IMR-90 (cell line): ENCODE measurements around the gene PRSS37. TPM values are rescaled to one million over a fixed set of nuclear protein-coding genes. Genes with fewer than 3 reads are reported as not detected.

ENCODE experiments used
- ATAC-seq: fragments of 200-7000 bp; cut with Tn5 transposase; 2 replicates; pipeline ENCODE4 v1.9.1; 2020; ENCODE audit warnings: low read depth, mild to moderate bottlenecking, moderate library complexity
- Bru-seq: library from RNA; stranded (reverse); fragments of 400-500 nt; gene quantifications from one replicate; lab custom pipeline; 2021; lab: Mats Ljungman, UMichigan
- BruChase-seq, 2 experiments: library from RNA; stranded (reverse); fragments of 400-500 nt; gene quantifications; one replicate each; lab custom pipeline; 2021; lab: Mats Ljungman, UMichigan
- BruUV-seq: library from RNA; stranded (reverse); fragments of 400-500 nt; replicated peaks from 2 replicates; lab custom pipeline; 2021; lab: Mats Ljungman, UMichigan
- CTCF ChIA-PET: fragments of 300-600 bp; formaldehyde crosslinking; extraction: SDS; loops from one replicate; lab custom pipeline; 2021; ENCODE audit warnings: antibody characterized with exemption; lab: Yijun Ruan, JAX
- POLR2A ChIA-PET: fragments of 300-600 bp; sonication (Branson Sonifier 250); formaldehyde crosslinking; loops from one replicate; lab custom pipeline; 2022; ENCODE audit warnings: antibody characterized with exemption; ENCODE audit not compliant: unreplicated experiment; lab: Charles Lee
- DNase-seq: peaks from one replicate; pipeline ENCODE4 v3.0.0; 2013
- H2AFZ ChIP-seq: replicated peaks from 2 replicates; pipeline ENCODE3; 2013; ENCODE audit warnings: low read length, mild to moderate bottlenecking; ENCODE audit not compliant: poor library complexity
- H2AK5ac ChIP-seq: 2 replicates; pipeline ENCODE4 v1.6.1; 2013; ENCODE audit warnings: low read depth, low read length, inconsistent platforms
- H2AK9ac ChIP-seq: replicated peaks from 2 replicates; pipeline ENCODE3; 2013; ENCODE audit warnings: mild to moderate bottlenecking, low read depth, low read length, moderate library complexity; ENCODE audit not compliant: poor library complexity
- H2BK120ac ChIP-seq: 2 replicates; pipeline ENCODE4 v1.6.1; 2013; ENCODE audit warnings: low read depth, low read length, inconsistent platforms
- H2BK15ac ChIP-seq: 3 replicates; pipeline ENCODE4 v1.6.1; 2013; ENCODE audit warnings: low read depth, low read length, inconsistent platforms
- H2BK20ac ChIP-seq: 2 replicates; pipeline ENCODE4 v1.6.1; 2013; ENCODE audit warnings: low read depth, mild to moderate bottlenecking, inconsistent platforms, low read length, moderate library complexity
- H2BK5ac ChIP-seq: 2 replicates; pipeline ENCODE4 v1.6.1; 2013; ENCODE audit warnings: mild to moderate bottlenecking, low read depth, low read length, inconsistent platforms; ENCODE audit not compliant: poor library complexity, severe bottlenecking
- H3K14ac ChIP-seq: replicated peaks from 2 replicates; pipeline ENCODE4 v1.6.1; 2013; ENCODE audit warnings: low read depth, low read length, inconsistent platforms
- H3K18ac ChIP-seq: 2 replicates; pipeline ENCODE4 v1.6.1; 2013; ENCODE audit warnings: low read depth, low read length, control low read depth
- H3K23ac ChIP-seq: 2 replicates; pipeline ENCODE4 v1.6.1; 2013; ENCODE audit warnings: low read depth, low read length, inconsistent platforms
- H3K27ac ChIP-seq: 2 replicates; pipeline ENCODE4 v1.5.1; 2013; ENCODE audit warnings: mild to moderate bottlenecking, control low read depth, low read length; ENCODE audit not compliant: insufficient read depth
- H3K27me3 ChIP-seq: 2 replicates; pipeline ENCODE4 v1.6.1; 2013; ENCODE audit warnings: low read length; ENCODE audit not compliant: control insufficient read depth, insufficient read depth
- H3K36me3 ChIP-seq: 2 replicates; pipeline ENCODE4 v1.6.1; 2013; ENCODE audit warnings: low read length, mixed read lengths; ENCODE audit not compliant: control insufficient read depth, insufficient read depth
- H3K4ac ChIP-seq: 2 replicates; pipeline ENCODE4 v1.6.1; 2013; ENCODE audit warnings: low read depth, low read length, inconsistent platforms
- H3K4me1 ChIP-seq: 2 replicates; pipeline ENCODE4 v1.6.1; 2013; ENCODE audit warnings: low read length, mixed read lengths; ENCODE audit not compliant: control insufficient read depth, insufficient read depth
- H3K4me2 ChIP-seq: 2 replicates; pipeline ENCODE4 v1.6.1; 2013; ENCODE audit warnings: low read depth, mild to moderate bottlenecking, control low read depth, low read length, moderate library complexity
- H3K4me3 ChIP-seq: 2 replicates; pipeline ENCODE4 v1.5.1; 2013; ENCODE audit warnings: low read depth, mild to moderate bottlenecking, control low read depth, low read length, moderate library complexity; ENCODE audit not compliant: insufficient read depth
- H3K56ac ChIP-seq: 2 replicates; pipeline ENCODE4 v1.6.1; 2013; ENCODE audit warnings: low read length, inconsistent platforms; ENCODE audit not compliant: insufficient read depth; ENCODE audit errors: extremely low read depth
- H3K79me1 ChIP-seq, 2 experiments: 2 replicates each; pipeline ENCODE4 v1.6.1; 2013; ENCODE audit warnings: low read length in 2 of 2, inconsistent platforms in 1 of 2, low read depth in 1 of 2
- H3K9ac ChIP-seq: 2 replicates; pipeline ENCODE4 v1.6.1; 2013; ENCODE audit warnings: low read depth, low read length, control low read depth
- H3K9me1 ChIP-seq: 2 replicates; pipeline ENCODE4 v1.6.1; 2013; ENCODE audit warnings: low read length, inconsistent platforms; ENCODE audit not compliant: insufficient read depth
- H3K9me3 ChIP-seq: 2 replicates; pipeline ENCODE4 v1.6.1; 2013; ENCODE audit warnings: low read length; ENCODE audit not compliant: control insufficient read depth, insufficient read depth
- H4K20me1 ChIP-seq: 2 replicates; pipeline ENCODE4 v1.6.1; 2013; ENCODE audit warnings: low read length, inconsistent platforms; ENCODE audit not compliant: insufficient read depth
- H4K5ac ChIP-seq: 2 replicates; pipeline ENCODE4 v1.6.1; 2013; ENCODE audit warnings: mild to moderate bottlenecking, low read depth, low read length, control low read depth
- H4K8ac ChIP-seq, 2 experiments: 2 replicates each; pipeline ENCODE4 v1.6.1; 2013; ENCODE audit warnings: low read depth in 2 of 2, low read length in 2 of 2, control low read depth in 1 of 2, inconsistent platforms in 1 of 2
- H4K91ac ChIP-seq: 2 replicates; pipeline ENCODE4 v1.6.1; 2013; ENCODE audit warnings: low read depth, low read length, inconsistent platforms; ENCODE audit not compliant: insufficient read depth
- BHLHE40 ChIP-seq: fragments of 150-350 bp; IDR thresholded peaks from 2 replicates; pipeline ENCODE4 v1.6.1; 2016; ENCODE audit warnings: mild to moderate bottlenecking, low read depth, low read length
- CEBPB ChIP-seq: IDR thresholded peaks from 2 replicates; pipeline ENCODE4 v1.6.1; 2012; ENCODE audit warnings: low read depth, low read length, improper control_type of control experiment
- CHD1 ChIP-seq: IDR thresholded peaks from 2 replicates; pipeline ENCODE4 v1.6.1; 2012; ENCODE audit warnings: low read depth, low read length, improper control_type of control experiment
- FOS ChIP-seq: fragments of 150-350 bp; IDR thresholded peaks from 2 replicates; pipeline ENCODE4 v1.6.1; 2016; ENCODE audit warnings: low read depth, low read length
- MAFK ChIP-seq: IDR thresholded peaks from 2 replicates; pipeline ENCODE4 v1.6.1; 2012; ENCODE audit warnings: low read depth, low read length, improper control_type of control experiment
- MAZ ChIP-seq: IDR thresholded peaks from 2 replicates; pipeline ENCODE4 v1.6.1; 2012; ENCODE audit warnings: low read depth, mild to moderate bottlenecking, low read length, improper control_type of control experiment, moderate library complexity, borderline replicate concordance
- MXI1 ChIP-seq: IDR thresholded peaks from 2 replicates; pipeline ENCODE4 v1.6.1; 2012; ENCODE audit warnings: low read depth, mild to moderate bottlenecking, low read length, moderate library complexity, borderline replicate concordance
- NFE2L2 ChIP-seq: fragments of 150-350 bp; IDR thresholded peaks from 2 replicates; pipeline ENCODE4 v1.6.1; 2016; ENCODE audit warnings: low read depth, mild to moderate bottlenecking, low read length
- POLR2A ChIP-seq: IDR thresholded peaks from 2 replicates; pipeline ENCODE4 v1.6.1; 2012; ENCODE audit warnings: mild to moderate bottlenecking, low read depth, low read length
- RAD21 ChIP-seq: IDR thresholded peaks from 2 replicates; pipeline ENCODE4 v1.6.1; 2012; ENCODE audit warnings: low read length, improper control_type of control experiment
- RCOR1 ChIP-seq: IDR thresholded peaks from 2 replicates; pipeline ENCODE4 v1.6.1; 2012; ENCODE audit warnings: mild to moderate bottlenecking, low read length, improper control_type of control experiment; ENCODE audit not compliant: insufficient replicate concordance
- RFX5 ChIP-seq: IDR thresholded peaks from 2 replicates; pipeline ENCODE4 v1.8.0; 2012; ENCODE audit warnings: low read depth, mild to moderate bottlenecking, low read length, moderate library complexity
- SMC3 ChIP-seq: fragments of 150-350 bp; IDR thresholded peaks from 2 replicates; pipeline ENCODE4 v1.6.1; 2016; ENCODE audit warnings: low read depth, mild to moderate bottlenecking, antibody characterized with exemption, low read length, moderate library complexity
- dilution Hi-C: fragments of 300-500 bp; cut with HindIII; formaldehyde crosslinking; loops from one replicate; pipeline ENCODE4 v1.14.3; 2018; ENCODE audit warnings: low sequenced_read_pairs; ENCODE audit not compliant: unreplicated experiment
- in situ Hi-C: fragments of 300-500 bp; cut with MboI; formaldehyde crosslinking; loops from 3 replicates; pipeline ENCODE4 v1.14.3; 2019; ENCODE audit warnings: low sequenced_read_pairs, inconsistent platforms, mixed read lengths
- intact Hi-C: fragments of 100-400 bp; cut with micrococcal nuclease; formaldehyde crosslinking; loops from 2 replicates; pipeline ENCODE4 v1.10.0; 2022
- long read RNA-seq: library from polyadenylated mRNA; unstranded; transcript quantifications from one replicate; pipeline ENCODE4 v2.0.0, GENCODE V29; 2021; ENCODE audit not compliant: unreplicated experiment
- polyA plus RNA-seq, 3 experiments: library from polyadenylated mRNA; depleted of rRNA; stranded (reverse); fragments of >200 nt; gene quantifications; 2 replicates each; pipeline ENCODE4 v1.2.3, GENCODE V29; 2012; ENCODE audit warnings: low replicate concordance in 1 of 3
- total RNA-seq: library from RNA; depleted of rRNA; stranded (reverse); fragments of >200 nt; gene quantifications from 2 replicates; pipeline ENCODE4 v1.2.3, GENCODE V29; 2012; rRNA removed
- TF ChIP-seq, protein P1 (sequence below): fragments of 150-350 bp; IDR thresholded peaks from 2 replicates; pipeline ENCODE4 v1.6.1; 2017; ENCODE audit warnings: mild to moderate bottlenecking, antibody characterized with exemption, low read length, low read depth
- TF ChIP-seq, protein P2 (sequence below): conservative IDR thresholded peaks from 2 replicates; pipeline ENCODE4 v1.5.1; 2012; ENCODE audit warnings: mild to moderate bottlenecking, low read depth, low read length, improper control_type of control experiment
- TF ChIP-seq, protein P3 (sequence below): fragments of 150-350 bp; IDR thresholded peaks from 2 replicates; pipeline ENCODE4 v1.6.1; 2016; ENCODE audit warnings: low read depth, mild to moderate bottlenecking, low read length, moderate library complexity, borderline replicate concordance

PRSS37 gene, protein sequence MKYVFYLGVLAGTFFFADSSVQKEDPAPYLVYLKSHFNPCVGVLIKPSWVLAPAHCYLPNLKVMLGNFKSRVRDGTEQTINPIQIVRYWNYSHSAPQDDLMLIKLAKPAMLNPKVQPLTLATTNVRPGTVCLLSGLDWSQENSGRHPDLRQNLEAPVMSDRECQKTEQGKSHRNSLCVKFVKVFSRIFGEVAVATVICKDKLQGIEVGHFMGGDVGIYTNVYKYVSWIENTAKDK
- total RNA-seq (not detected in 2 replicates), polyA plus RNA-seq (2012; rRNA removed) (not detected in 2 replicates), Bru-seq, nascent RNA (not detected), BruChase-seq, experiment 1, labeled RNA remaining after a 6-hour chase (not detected), BruChase-seq, experiment 2, labeled RNA remaining after a 2-hour chase (not detected)
- not detected in 2 replicates for polyA plus RNA-seq (2012; cell fraction: cytosol; rRNA removed)
- polyA plus RNA-seq (2012; cell fraction: nucleus; rRNA removed; ENCODE audit: low replicate concordance), result not detected in 2 replicates
- long read RNA-seq, result 0 reads

DNA sequence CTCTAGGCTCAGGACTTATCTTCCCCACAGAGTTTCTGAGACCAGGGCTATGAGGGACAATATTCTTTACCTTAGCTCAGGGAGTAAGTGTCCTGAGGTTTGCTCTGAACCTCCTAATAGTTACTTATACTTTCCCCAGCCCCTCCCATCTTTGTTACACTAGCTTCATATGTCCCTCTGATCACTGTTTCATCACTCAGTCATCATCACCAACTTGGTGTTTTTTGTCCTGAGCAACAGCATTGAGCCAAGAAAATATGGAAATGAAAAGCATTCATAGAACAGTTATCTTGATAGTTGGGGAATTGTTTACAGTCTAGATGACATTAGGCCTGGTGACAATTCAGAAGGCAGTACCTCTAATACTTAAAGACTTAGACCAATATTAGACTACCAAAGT, at the start of gene PRSS37:
PRSS37 (minus strand) TSS at position 101 of the 400 bp plus-strand sequence. CDS start 436 bp downstream, outside the sequence.
- H3K4me3 ChIP-seq, result no peak within 1 kb of the TSS
- no peak within 1 kb of the TSS for H2BK120ac ChIP-seq
- no peak within 1 kb of the TSS for H3K4me2 ChIP-seq
- H2AK9ac ChIP-seq, result no peak within 1 kb of the TSS
- in situ Hi-C loops (no loop called here), intact Hi-C loops (no loop called here), dilution Hi-C loops (no loop called here)
- H2BK5ac ChIP-seq, result no peak within 1 kb of the TSS
- no peak within 1 kb of the TSS for H3K14ac ChIP-seq
- no peaks in the 10 kb centered on the region for H3K9me1 ChIP-seq
- no peak within 1 kb of the TSS for H3K56ac ChIP-seq
- no peaks in the 10 kb centered on the region for H3K79me1 ChIP-seq
- H4K91ac ChIP-seq, result no peak within 1 kb of the TSS
- CTCF ChIA-PET, result no interaction called here
- BruUV-seq, result no TSS peak
- H2BK20ac ChIP-seq, result no peak within 1 kb of the TSS
- H3K27ac ChIP-seq, result no peak within 1 kb of the TSS
- H2BK15ac ChIP-seq, result no peak within 1 kb of the TSS
- TF ChIP-seq, protein P1, sequence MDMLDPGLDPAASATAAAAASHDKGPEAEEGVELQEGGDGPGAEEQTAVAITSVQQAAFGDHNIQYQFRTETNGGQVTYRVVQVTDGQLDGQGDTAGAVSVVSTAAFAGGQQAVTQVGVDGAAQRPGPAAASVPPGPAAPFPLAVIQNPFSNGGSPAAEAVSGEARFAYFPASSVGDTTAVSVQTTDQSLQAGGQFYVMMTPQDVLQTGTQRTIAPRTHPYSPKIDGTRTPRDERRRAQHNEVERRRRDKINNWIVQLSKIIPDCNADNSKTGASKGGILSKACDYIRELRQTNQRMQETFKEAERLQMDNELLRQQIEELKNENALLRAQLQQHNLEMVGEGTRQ, result no peak
- no peak for TF ChIP-seq CHD1
- no peak for TF ChIP-seq MXI1
- TF ChIP-seq SMC3, result no peak
- TF ChIP-seq MAZ, result no peak
- no peak for TF ChIP-seq NFE2L2
- TF ChIP-seq POLR2A, result no peak
- TF ChIP-seq, protein P2, sequence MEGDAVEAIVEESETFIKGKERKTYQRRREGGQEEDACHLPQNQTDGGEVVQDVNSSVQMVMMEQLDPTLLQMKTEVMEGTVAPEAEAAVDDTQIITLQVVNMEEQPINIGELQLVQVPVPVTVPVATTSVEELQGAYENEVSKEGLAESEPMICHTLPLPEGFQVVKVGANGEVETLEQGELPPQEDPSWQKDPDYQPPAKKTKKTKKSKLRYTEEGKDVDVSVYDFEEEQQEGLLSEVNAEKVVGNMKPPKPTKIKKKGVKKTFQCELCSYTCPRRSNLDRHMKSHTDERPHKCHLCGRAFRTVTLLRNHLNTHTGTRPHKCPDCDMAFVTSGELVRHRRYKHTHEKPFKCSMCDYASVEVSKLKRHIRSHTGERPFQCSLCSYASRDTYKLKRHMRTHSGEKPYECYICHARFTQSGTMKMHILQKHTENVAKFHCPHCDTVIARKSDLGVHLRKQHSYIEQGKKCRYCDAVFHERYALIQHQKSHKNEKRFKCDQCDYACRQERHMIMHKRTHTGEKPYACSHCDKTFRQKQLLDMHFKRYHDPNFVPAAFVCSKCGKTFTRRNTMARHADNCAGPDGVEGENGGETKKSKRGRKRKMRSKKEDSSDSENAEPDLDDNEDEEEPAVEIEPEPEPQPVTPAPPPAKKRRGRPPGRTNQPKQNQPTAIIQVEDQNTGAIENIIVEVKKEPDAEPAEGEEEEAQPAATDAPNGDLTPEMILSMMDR, result no peak
- no peak for TF ChIP-seq RAD21
- TF ChIP-seq BHLHE40, result no peak
- TF ChIP-seq RFX5, result no peak
- TF ChIP-seq CEBPB, result no peak
- no peak for TF ChIP-seq MAFK
- TF ChIP-seq RCOR1, result no peak
- TF ChIP-seq FOS, result no peak
- TF ChIP-seq, protein P3, sequence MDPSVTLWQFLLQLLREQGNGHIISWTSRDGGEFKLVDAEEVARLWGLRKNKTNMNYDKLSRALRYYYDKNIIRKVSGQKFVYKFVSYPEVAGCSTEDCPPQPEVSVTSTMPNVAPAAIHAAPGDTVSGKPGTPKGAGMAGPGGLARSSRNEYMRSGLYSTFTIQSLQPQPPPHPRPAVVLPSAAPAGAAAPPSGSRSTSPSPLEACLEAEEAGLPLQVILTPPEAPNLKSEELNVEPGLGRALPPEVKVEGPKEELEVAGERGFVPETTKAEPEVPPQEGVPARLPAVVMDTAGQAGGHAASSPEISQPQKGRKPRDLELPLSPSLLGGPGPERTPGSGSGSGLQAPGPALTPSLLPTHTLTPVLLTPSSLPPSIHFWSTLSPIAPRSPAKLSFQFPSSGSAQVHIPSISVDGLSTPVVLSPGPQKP, result no peak
- no peaks in the 10 kb centered on the region for H3K4me1 ChIP-seq
- no peaks in the 10 kb centered on the region for H3K27me3 ChIP-seq
- H3K18ac ChIP-seq, result no peak within 1 kb of the TSS
- no peak within 1 kb of the TSS for H3K9ac ChIP-seq
- DNase-seq (no peak), ATAC-seq (no peak)
- no peaks in the 10 kb centered on the region for H4K20me1 ChIP-seq
- H2AK5ac ChIP-seq, result no peak within 1 kb of the TSS
- H3K4ac ChIP-seq, result no peak within 1 kb of the TSS
- no peak within 1 kb of the TSS for H3K23ac ChIP-seq
- H4K5ac ChIP-seq, result no peak within 1 kb of the TSS
- H3K9me3 ChIP-seq, result peaks cover 24% of the 10 kb centered on the region
- no peak within 1 kb of the TSS for H4K8ac ChIP-seq
- POLR2A ChIA-PET, result no interaction called here
- no peaks in the 10 kb centered on the region for H3K36me3 ChIP-seq
- H2AFZ ChIP-seq, result no peak within 1 kb of the TSS
